Esophagus muscularis mucosa (tissue), 4 donors: Measurements from ENCODE around the gene B3GALT6. TPM values are rescaled to one million over a fixed set of nuclear protein-coding genes. Genes with fewer than 3 reads are reported as not detected.

ENCODE experiments used
- DNase-seq: peaks from one replicate; pipeline ENCODE4 v3.0.0-alpha.2; 2017; ENCODE audit errors: extremely low spot score
- H3K27ac ChIP-seq, 4 donors: fragments of 200-600 bp; sonication (generic); replicated peaks in 1 of 4; 1 replicate in 3 of 4; 2 replicates in 1 of 4; pipeline ENCODE4 v1.5.1; 2016 to 2019; ENCODE audit warnings: mild to moderate bottlenecking in 1 of 4
- H3K27me3 ChIP-seq, 4 donors: fragments of 200-600 bp; sonication (generic); one replicate each; pipeline versions ENCODE4 v1.5.1 to v1.6.0; 2016 to 2019
- H3K36me3 ChIP-seq, 4 donors: fragments of 200-600 bp; sonication (generic); one replicate each; pipeline ENCODE4 v1.5.1; 2016 to 2019
- H3K4me1 ChIP-seq, 4 donors: fragments of 200-600 bp; sonication (generic); one replicate each; pipeline ENCODE4 v1.5.1; 2016 to 2019
- H3K4me3 ChIP-seq, 4 donors: fragments of 200-600 bp; sonication (generic); 1 replicate in 2 of 4; 2 replicates in 2 of 4; pipeline ENCODE4 v1.5.1; 2016 to 2019; ENCODE audit warnings: mild to moderate bottlenecking in 4 of 4, moderate library complexity in 1 of 4
- H3K9me3 ChIP-seq, 4 donors: fragments of 200-600 bp; sonication (generic); 1 replicate in 3 of 4; 2 replicates in 1 of 4; pipeline ENCODE4 v1.5.1; 2016 to 2019
- EP300 ChIP-seq: sonication (generic); formaldehyde crosslinking; IDR thresholded peaks from one replicate; pipeline ENCODE4 v1.6.1; 2017; ENCODE audit warnings: antibody characterized with exemption
- POLR2A ChIP-seq: fragments of 450-650 bp; IDR thresholded peaks from one replicate; pipeline ENCODE4 v1.6.1; 2017; ENCODE audit warnings: antibody characterized with exemption, moderate library complexity, mild to moderate bottlenecking, low read depth
- POLR2AphosphoS5 ChIP-seq, 2 donors: sonication (generic); formaldehyde crosslinking; IDR thresholded peaks; one replicate each; pipeline ENCODE4 v1.6.1; 2017; ENCODE audit warnings: antibody characterized with exemption in 2 of 2
- WGBS: methylation state at CpG from one replicate; pipeline ENCODE4 v1.1.5; 2018; 5-methylcytosine and 5-hydroxymethylcytosine counted together
- intact Hi-C: fragments of 100-400 bp; cut with DNase I; formaldehyde crosslinking; loops from one replicate; pipeline ENCODE4 v1.15.1; 2023
- total RNA-seq, 4 donors: library from RNA; depleted of rRNA; stranded (reverse); fragments of >200 nt; gene quantifications; one replicate each; pipeline versions ENCODE4 v1.1.0 to v1.2.1, GENCODE V29; 2016
- TF ChIP-seq, protein P1 (sequence below), 3 experiments: fragments of 200-600 bp in 2 of 3; fragments of 450-650 bp in 1 of 3; sonication (generic) in 2 of 3; IDR thresholded peaks; one replicate each; pipeline ENCODE4 v1.5.1; 2017 to 2019; ENCODE audit warnings: antibody characterized with exemption in 3 of 3, mild to moderate bottlenecking in 2 of 3, moderate library complexity in 1 of 3

Gene B3GALT6
- total RNA-seq, 4 donors from 2014 or later: 10.4 to 24.6 (median 21.0) TPM

DNA sequence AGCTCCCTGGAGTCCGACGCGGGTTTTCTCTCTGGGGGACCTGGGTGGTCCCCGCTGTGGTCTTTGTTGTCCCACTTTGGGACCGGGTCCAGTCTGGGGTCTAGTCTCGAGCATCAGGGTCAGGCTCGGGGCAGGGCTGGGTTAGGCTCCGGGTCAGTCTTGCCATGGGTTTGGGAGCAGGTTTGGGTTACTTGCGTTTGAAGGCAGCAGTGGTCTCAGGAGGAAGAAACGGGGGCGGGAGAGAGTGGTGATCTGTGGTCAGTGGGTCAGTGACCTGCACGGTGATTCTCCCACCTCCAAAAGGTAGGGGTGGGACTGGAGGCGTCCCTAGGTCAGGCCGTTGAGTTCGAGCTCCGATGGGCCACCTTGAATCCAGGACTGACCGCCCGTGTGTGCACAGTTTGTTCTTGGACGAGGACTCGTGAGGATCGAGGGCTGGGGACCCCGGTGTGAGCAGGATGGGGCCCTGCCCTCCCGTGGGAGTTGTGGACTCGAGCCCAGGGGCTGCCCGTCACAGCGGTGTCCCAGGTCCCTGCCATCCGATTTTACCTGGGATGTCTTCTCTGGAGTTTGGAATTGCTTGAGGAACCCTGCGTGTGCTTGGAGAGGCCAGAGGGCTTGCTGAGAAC lies 2.3 kb downstream of the B3GALT6 start:
- Histone ChIP-seq H3K9me3 (no peaks in the 10 kb centered on the region), H3K4me3 (no peak overlapping the region), H3K36me3 (peaks cover 0 to 19% (median 8%) of the 10 kb centered on the region in 4 donors), H3K27ac (no peak overlapping the region), H3K27me3 (peaks cover 0 to 25% (median 9%) of the 10 kb centered on the region in 4 donors), H3K4me1 (peaks cover 36 to 61% (median 43%) of the 10 kb centered on the region in 4 donors)
- no peak for DNase-seq
- intact Hi-C loops: loop anchor here (5.0 kb wide), 2 partner anchors 38 to 112 kb away; partner anchors contain the start of gene UBE2J2
- TF ChIP-seq POLR2A (no peak), EP300 (no peak), POLR2AphosphoS5 (IDR thresholded peaks at IDR 0.05) (no peak)
- TF ChIP-seq, protein P1, sequence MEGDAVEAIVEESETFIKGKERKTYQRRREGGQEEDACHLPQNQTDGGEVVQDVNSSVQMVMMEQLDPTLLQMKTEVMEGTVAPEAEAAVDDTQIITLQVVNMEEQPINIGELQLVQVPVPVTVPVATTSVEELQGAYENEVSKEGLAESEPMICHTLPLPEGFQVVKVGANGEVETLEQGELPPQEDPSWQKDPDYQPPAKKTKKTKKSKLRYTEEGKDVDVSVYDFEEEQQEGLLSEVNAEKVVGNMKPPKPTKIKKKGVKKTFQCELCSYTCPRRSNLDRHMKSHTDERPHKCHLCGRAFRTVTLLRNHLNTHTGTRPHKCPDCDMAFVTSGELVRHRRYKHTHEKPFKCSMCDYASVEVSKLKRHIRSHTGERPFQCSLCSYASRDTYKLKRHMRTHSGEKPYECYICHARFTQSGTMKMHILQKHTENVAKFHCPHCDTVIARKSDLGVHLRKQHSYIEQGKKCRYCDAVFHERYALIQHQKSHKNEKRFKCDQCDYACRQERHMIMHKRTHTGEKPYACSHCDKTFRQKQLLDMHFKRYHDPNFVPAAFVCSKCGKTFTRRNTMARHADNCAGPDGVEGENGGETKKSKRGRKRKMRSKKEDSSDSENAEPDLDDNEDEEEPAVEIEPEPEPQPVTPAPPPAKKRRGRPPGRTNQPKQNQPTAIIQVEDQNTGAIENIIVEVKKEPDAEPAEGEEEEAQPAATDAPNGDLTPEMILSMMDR (IDR thresholded peaks at IDR 0.05): no peak
- 94% methylated on average over 22 of the region's 28 CpGs for WGBS

DNA sequence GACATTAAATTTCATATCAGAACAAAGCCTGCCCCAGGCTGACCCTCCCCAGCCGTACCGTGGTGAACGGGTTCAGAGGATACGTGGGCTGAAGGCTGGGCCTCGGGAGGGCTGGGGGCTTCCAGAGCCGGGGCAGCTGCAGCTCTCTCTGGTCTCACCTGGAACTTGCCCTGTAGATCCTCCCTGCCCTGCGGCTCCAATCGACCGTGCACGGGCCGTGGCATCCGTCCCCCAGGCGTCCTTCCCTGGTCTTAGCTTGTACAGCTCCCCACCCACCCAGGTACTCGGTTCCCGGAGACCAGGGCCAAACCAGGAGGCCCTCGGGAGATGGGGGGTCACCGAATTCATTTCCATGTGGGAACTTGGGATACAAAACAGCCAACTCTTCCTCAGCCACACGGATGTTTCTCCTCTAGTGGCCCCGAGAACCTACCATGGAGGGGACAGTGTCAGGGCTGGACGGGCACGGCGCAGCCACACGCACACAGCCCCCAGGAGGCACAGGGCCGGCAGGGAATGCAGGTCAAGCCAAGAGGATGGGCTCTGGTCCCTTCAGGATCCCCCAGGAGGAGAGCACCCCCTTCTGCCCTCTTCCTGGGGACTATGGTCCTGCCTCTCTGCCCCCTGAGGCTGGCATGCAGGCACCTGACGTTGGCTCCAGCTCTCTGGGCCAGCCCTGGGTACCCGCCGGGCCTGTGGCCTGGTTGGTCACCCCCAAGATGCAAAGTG lies 3.1 kb downstream of the B3GALT6 start:
- Histone ChIP-seq H3K4me3 (no peak overlapping the region), H3K27me3 (peaks cover 0 to 33% (median 9%) of the 10 kb centered on the region in 4 donors), H3K27ac (no peak overlapping the region), H3K4me1 (peaks cover 27 to 59% (median 36%) of the 10 kb centered on the region in 4 donors), H3K9me3 (no peaks in the 10 kb centered on the region), H3K36me3 (peaks cover 0 to 19% (median 8%) of the 10 kb centered on the region in 4 donors)
- intact Hi-C loops: no loop called here
- TF ChIP-seq POLR2AphosphoS5 (IDR thresholded peaks at IDR 0.05): no peak
- no peak for TF ChIP-seq EP300
- no peak for TF ChIP-seq POLR2A
- TF ChIP-seq, protein P1 (IDR thresholded peaks at IDR 0.05): no peak
- WGBS: 94% methylated on average over 10 of the region's 27 CpGs
- no peak for DNase-seq

DNA sequence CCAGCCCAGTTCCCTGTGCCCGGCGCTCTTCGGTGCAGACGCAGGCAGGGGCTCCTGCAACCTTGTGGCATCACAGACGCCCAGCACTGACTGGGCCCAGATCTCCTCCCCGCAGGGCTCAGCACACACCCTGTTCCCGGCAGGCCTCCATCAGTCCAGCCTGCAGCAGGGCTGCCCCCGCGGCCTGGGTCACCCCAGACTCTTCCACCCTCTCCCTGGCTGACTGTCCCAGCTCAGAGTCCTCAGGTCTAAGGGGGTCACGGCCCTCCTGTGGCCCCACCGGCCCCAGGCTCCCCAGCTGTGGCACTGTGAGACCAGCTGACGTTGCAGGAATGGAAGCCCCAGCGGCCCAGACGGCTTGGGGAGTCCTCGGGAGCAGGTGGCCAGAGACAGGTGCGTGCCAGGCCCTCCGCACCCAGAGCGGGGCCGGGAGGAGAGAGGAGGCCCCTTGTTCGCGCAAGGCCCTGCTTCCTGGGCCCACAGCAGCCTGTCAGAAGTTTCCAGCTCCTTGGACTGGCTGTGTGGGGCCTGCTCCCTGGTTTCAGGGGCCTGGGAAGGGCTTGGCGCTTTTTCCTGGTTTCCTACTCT lies 4.2 kb downstream of the B3GALT6 start:
- H3K4me3 ChIP-seq: no peak overlapping the region
- H3K27me3 ChIP-seq: peaks cover 0 to 44% (median 9%) of the 10 kb centered on the region in 4 donors
- H3K27ac ChIP-seq: no peak overlapping the region
- intact Hi-C loops: no loop called here
- no peak for TF ChIP-seq POLR2AphosphoS5 (IDR thresholded peaks at IDR 0.05)
- TF ChIP-seq, protein P1 (IDR thresholded peaks at IDR 0.05): no peak
- TF ChIP-seq EP300: no peak
- no peak for TF ChIP-seq POLR2A
- H3K9me3 ChIP-seq: no peaks in the 10 kb centered on the region
- DNase-seq: no peak
- 87% methylated on average over 3 of the region's 22 CpGs for WGBS
- H3K36me3 ChIP-seq: peaks cover 0 to 19% (median 8%) of the 10 kb centered on the region in 4 donors
- H3K4me1 ChIP-seq: peaks cover 18 to 49% (median 27%) of the 10 kb centered on the region in 4 donors

DNA sequence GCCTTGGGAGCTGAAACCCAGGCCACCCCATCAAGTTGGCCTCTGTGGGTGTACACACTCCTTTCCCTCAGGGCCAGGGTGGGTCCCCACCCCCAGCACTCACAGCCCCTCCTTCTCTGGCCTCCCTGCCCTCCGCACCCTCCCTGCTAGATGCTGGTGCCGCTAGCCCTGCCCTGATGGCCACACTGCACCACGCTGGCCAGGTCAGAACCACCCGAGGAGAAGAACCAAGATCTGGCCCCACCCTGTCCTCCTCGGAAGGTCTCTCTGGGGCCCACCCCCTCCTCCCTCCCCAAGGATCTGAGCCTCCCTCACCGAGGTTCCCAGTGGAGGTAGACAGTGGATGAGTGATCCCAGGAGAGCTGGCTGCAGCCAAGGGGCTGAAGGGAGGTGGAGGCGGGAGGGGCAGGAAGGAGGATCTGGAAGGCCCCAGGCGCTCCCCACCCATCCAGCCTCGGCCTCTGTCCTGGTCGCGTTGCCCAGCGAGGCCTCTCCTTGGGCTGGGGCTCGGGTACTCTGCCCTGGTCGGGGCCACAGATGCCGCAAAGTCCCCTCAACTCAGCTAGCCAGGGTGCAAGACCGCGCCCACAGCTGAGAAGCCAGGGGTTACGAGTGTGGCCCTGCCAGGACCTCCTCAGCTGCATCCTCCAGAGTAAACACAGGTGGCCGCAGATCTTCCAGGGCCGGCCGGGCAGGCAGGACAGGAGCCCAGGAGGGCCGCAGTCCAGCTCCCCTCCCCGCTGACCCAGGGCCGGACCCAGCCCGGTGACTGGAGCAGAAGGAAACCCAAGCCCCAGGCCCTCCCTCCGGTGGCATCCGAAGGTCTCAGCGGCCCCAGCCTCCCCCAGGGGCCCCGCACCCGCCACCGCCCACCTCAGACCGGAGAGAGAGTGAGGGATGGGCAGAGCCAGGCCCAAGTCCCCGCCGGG lies 5.2 kb downstream of the B3GALT6 start:
- Histone ChIP-seq H3K4me3 (no peak overlapping the region), H3K4me1 (peaks cover 18 to 49% (median 27%) of the 10 kb centered on the region in 4 donors)
- intact Hi-C loops: no loop called here

More for the DNA sequence above, 5.2 kb downstream of the B3GALT6 start:
- H3K9me3 ChIP-seq: no peaks in the 10 kb centered on the region
- no peak for DNase-seq
- H3K36me3 ChIP-seq: peaks cover 0 to 26% (median 9%) of the 10 kb centered on the region in 4 donors
- TF ChIP-seq EP300 (no peak), POLR2AphosphoS5 (IDR thresholded peaks at IDR 0.05) (no peak)
- H3K27ac ChIP-seq: no peak overlapping the region
- H3K27me3 ChIP-seq: peaks cover 0 to 53% (median 9%) of the 10 kb centered on the region in 4 donors
- WGBS: 41% methylated on average over 23 of the region's 34 CpGs
